A549 (cell line): ENCODE results near the gene WNT7B. TPM values are rescaled to one million over a fixed set of nuclear protein-coding genes. Genes with fewer than 3 reads are reported as not detected.

ENCODE experiments used
- ATAC-seq, 2 experiments: fragments of 200-7000 bp in 1 of 2; fragments of >200 bp in 1 of 2; cut with Nextera tagmentation in 1 of 2; cut with Tn5 transposase in 1 of 2; 3 replicates each; pipeline versions ENCODE4 v1.8.0 to v1.9.1; 2018 to 2020; ENCODE audit warnings: mild to moderate bottlenecking in 1 of 2, moderate library complexity in 1 of 2
- CTCF ChIA-PET: fragments of 300-600 bp; sonication (Branson Sonifier 250); formaldehyde crosslinking; extraction: SDS; loops from one replicate; lab custom pipeline; 2021; ENCODE audit warnings: antibody characterized with exemption, inconsistent platforms; lab: Yijun Ruan, JAX
- POLR2A ChIA-PET: fragments of 350-600 bp; formaldehyde crosslinking; extraction: SDS; loops from one replicate; lab custom pipeline; 2021; ENCODE audit warnings: antibody characterized with exemption, inconsistent platforms; lab: Yijun Ruan, JAX
- DNase-seq, 2 experiments: peaks; one replicate each; pipeline versions ENCODE4 v3.0.0 to v3.0.0-alpha.2; 2011 to 2016; ENCODE audit warnings: low read depth in 1 of 2, low spot score in 1 of 2
- FAIRE-seq: peaks from 2 replicates; lab custom pipeline; 2011; peaks lifted over from hg19 to GRCh38; lab: Jason Lieb, UNC
- H3K27ac ChIP-seq, 2 experiments: fragments of >200 bp; sonication (Bioruptor Twin); formaldehyde crosslinking; 3 replicates each; pipeline ENCODE4 v1.5.1; 2016 to 2017
- H3K4me1 ChIP-seq: fragments of >200 bp; sonication (Bioruptor Twin); formaldehyde crosslinking; 3 replicates; pipeline ENCODE4 v1.6.1; 2016
- H3K4me2 ChIP-seq: fragments of >200 bp; sonication (Bioruptor Twin); formaldehyde crosslinking; 3 replicates; pipeline ENCODE4 v1.6.1; 2016
- H3K4me3 ChIP-seq: fragments of >200 bp; sonication (Bioruptor Twin); formaldehyde crosslinking; 3 replicates; pipeline ENCODE4 v1.5.1; 2016
- H3K9me3 ChIP-seq: fragments of >200 bp; sonication (Bioruptor Twin); formaldehyde crosslinking; 3 replicates; pipeline ENCODE4 v1.6.1; 2016
- CBX8 ChIP-seq: fragments of 200-600 bp; sonication (generic); IDR thresholded peaks from 2 replicates; pipeline ENCODE4 v1.6.1; 2016
- CTCF ChIP-seq: fragments of >200 bp; sonication (Bioruptor Twin); formaldehyde crosslinking; IDR thresholded peaks from 3 replicates; pipeline ENCODE4 v1.5.1; 2016
- EHF ChIP-seq: fragments of 250-450 bp; sonication (Bioruptor Pico); IDR thresholded peaks from 2 replicates; pipeline ENCODE4 v1.5.0; 2020; ENCODE audit warnings: mild to moderate bottlenecking
- ELK1 ChIP-seq: fragments of 150-350 bp; IDR thresholded peaks from 2 replicates; pipeline ENCODE4 v1.6.1; 2014; ENCODE audit warnings: low read depth, mild to moderate bottlenecking, low read length
- EP300 ChIP-seq, 2 experiments: fragments of >200 bp; sonication (Bioruptor Twin); formaldehyde crosslinking; IDR thresholded peaks; 2 replicates in 1 of 2; 3 replicates in 1 of 2; pipeline ENCODE4 v1.6.1; 2016 to 2017
- GATA3 ChIP-seq: IDR thresholded peaks from 2 replicates; pipeline ENCODE4 v1.6.1; 2012; ENCODE audit warnings: borderline replicate concordance
- HEYL ChIP-seq: fragments of 250-450 bp; sonication (Bioruptor Pico); IDR thresholded peaks from 2 replicates; pipeline ENCODE4 v1.8.0; 2021; ENCODE audit warnings: mild to moderate bottlenecking, moderate library complexity
- KDM5A ChIP-seq: fragments of 200-600 bp; sonication (generic); IDR thresholded peaks from 2 replicates; pipeline ENCODE4 v1.6.1; 2016; ENCODE audit warnings: antibody characterized with exemption, mild to moderate bottlenecking
- NPAS2 ChIP-seq: fragments of 250-450 bp; sonication (Bioruptor Pico); IDR thresholded peaks from 2 replicates; pipeline ENCODE4 v1.8.0; 2022; ENCODE audit warnings: mild to moderate bottlenecking, moderate library complexity, borderline replicate concordance
- NR3C1 ChIP-seq: fragments of >200 bp; sonication (Bioruptor Twin); formaldehyde crosslinking; IDR thresholded peaks from 3 replicates; pipeline ENCODE4 v1.6.1; 2017
- POLR2A ChIP-seq: IDR thresholded peaks from 2 replicates; pipeline ENCODE4 v1.6.1; 2012; ENCODE audit warnings: mild to moderate bottlenecking, low read length
- RAD21 ChIP-seq, 2 experiments: fragments of >200 bp in 1 of 2; sonication (Bioruptor Twin) in 1 of 2; formaldehyde crosslinking in 1 of 2; IDR thresholded peaks in 1 of 2; conservative IDR thresholded peaks in 1 of 2; 2 replicates in 1 of 2; 3 replicates in 1 of 2; pipeline ENCODE4 v1.6.1; 2012 to 2018; ENCODE audit warnings: inconsistent platforms in 1 of 2
- RCOR1 ChIP-seq: fragments of 150-350 bp; IDR thresholded peaks from 2 replicates; pipeline ENCODE4 v1.6.1; 2014; ENCODE audit warnings: antibody characterized with exemption, low read length, low read depth
- RNF2 ChIP-seq: fragments of 200-600 bp; sonication (generic); IDR thresholded peaks from 2 replicates; pipeline ENCODE4 v1.6.1; 2016; ENCODE audit warnings: low read depth, mild to moderate bottlenecking, antibody characterized with exemption, moderate library complexity, borderline replicate concordance
- SREBF2 ChIP-seq: fragments of 450-650 bp; IDR thresholded peaks from 2 replicates; pipeline ENCODE4 v1.6.1; 2014; ENCODE audit warnings: mild to moderate bottlenecking, moderate library complexity
- USF2 ChIP-seq: fragments of 450-650 bp; IDR thresholded peaks from 2 replicates; pipeline ENCODE4 v1.6.1; 2014; ENCODE audit warnings: antibody characterized with exemption
- ZC3H11A ChIP-seq: fragments of 450-650 bp; IDR thresholded peaks from 2 replicates; pipeline ENCODE4 v1.6.1; 2014; ENCODE audit warnings: antibody characterized with exemption, mild to moderate bottlenecking
- WGBS: methylation state at CpG from one replicate; pipeline ENCODE4 v1.1.6; 2017; ENCODE audit errors: missing lambda C conversion rate; 5-methylcytosine and 5-hydroxymethylcytosine counted together
- polyA plus RNA-seq, 4 experiments: library from polyadenylated mRNA; depleted of rRNA in 3 of 4; stranded (reverse); fragments of >200 nt; fragmentation: RNase III in 1 of 4; extraction: RNeasy Plus Mini Kit Qiagen cat#74134 plus additional on column Dnase treatment in 1 of 4; gene quantifications; 2 replicates in 3 of 4; 3 replicates in 1 of 4; pipeline ENCODE4 v1.2.3, GENCODE V29; 2011 to 2017

Gene WNT7B
- polyA plus RNA-seq, 2 of the 4 experiments (the other 2 are of a cell fraction), result 16.9 to 80.8 TPM

- Histone ChIP-seq H3K27ac (no peak overlapping the region), H3K4me2 (no peak overlapping the region), H3K4me3 (no peak overlapping the region), H3K4me1 (no peaks in the 10 kb centered on the region), H3K9me3 (no peaks in the 10 kb centered on the region)
- ATAC-seq (no peak), FAIRE-seq (no peak), DNase-seq (no peak)
- TF ChIP-seq HEYL (CRISPR knock-in tag) (no peak), CTCF (no peak), SREBF2 (no peak), GATA3 (no peak), RNF2 (no peak), POLR2A (no peak), NR3C1 (no peak), USF2 (no peak)
- POLR2A ChIA-PET, result no interaction called here
- 91% methylated on average over 39 of the region's 49 CpGs for WGBS
- CTCF ChIA-PET, result no interaction called here
These were observed 96.0 kb downstream of the WNT7B start for GRCh38 chr22:45880716-45881523.

- POLR2A ChIA-PET, result no interaction called here
- H3K4me3 ChIP-seq, result no peak overlapping the region
- TF ChIP-seq RCOR1, result no peak
- no peak for TF ChIP-seq EP300 (IDR thresholded peaks at IDR 0.05)
- no peak for TF ChIP-seq EHF (CRISPR knock-in tag)
- no peak for TF ChIP-seq NPAS2 (CRISPR knock-in tag)
- no peak for TF ChIP-seq KDM5A
- TF ChIP-seq ELK1, result no peak
- no peak for TF ChIP-seq CBX8
- TF ChIP-seq RAD21 (conservative IDR thresholded peaks at IDR 0.05 in 1 of 2, IDR thresholded peaks at IDR 0.05 in 1 of 2), result no peak
- TF ChIP-seq CTCF, result no peak
- TF ChIP-seq ZC3H11A, result no peak
- no peak for TF ChIP-seq NR3C1
- TF ChIP-seq, all 56 proteins: peak for 0
- no peaks in the 10 kb centered on the region for H3K9me3 ChIP-seq
- ATAC-seq (no peak), DNase-seq (no peak), FAIRE-seq (no peak)
- no peak overlapping the region for H3K27ac ChIP-seq
- H3K4me1 ChIP-seq, result no peaks in the 10 kb centered on the region
- 94% methylated on average over 10 of the region's 22 CpGs for WGBS
- CTCF ChIA-PET, result no interaction called here
- no peak overlapping the region for H3K4me2 ChIP-seq
These were observed 96.8 kb downstream of the WNT7B start for GRCh38 chr22:45880091-45880715.
